ENCODE measurements around the gene PLCXD1.
A peak's percentile ranks its signal among the peaks of the same experiment; 100 is the strongest.
"Not testable (repeated sequence)": the region's sequence is repeated elsewhere in the genome, so short reads cannot be mapped to it uniquely, and the experiment has no call there.

The PLCXD1 gene

GRCh38 chrX:264006-264405, 17.2 kb upstream of the PLCXD1 start:
- DNase-seq (ENCODE audit: low spot score): not testable (repeated sequence)

GRCh38 chrX:264634-265455, 16.3 kb upstream of the PLCXD1 start:
- DNase-seq (ENCODE audit: low spot score): no peak

- no peak for DNase-seq (ENCODE audit: low spot score)
Measured at GRCh38 chrX:265502-265901, 15.7 kb upstream of the PLCXD1 start.

GRCh38 chrX:267771-268261, 13.4 kb upstream of the PLCXD1 start:
- DNase-seq (ENCODE audit: low spot score): no peak

- DNase-seq (ENCODE audit: low spot score): no peak
Measured at GRCh38 chrX:270848-271367, 10.3 kb upstream of the PLCXD1 start.

DNA sequence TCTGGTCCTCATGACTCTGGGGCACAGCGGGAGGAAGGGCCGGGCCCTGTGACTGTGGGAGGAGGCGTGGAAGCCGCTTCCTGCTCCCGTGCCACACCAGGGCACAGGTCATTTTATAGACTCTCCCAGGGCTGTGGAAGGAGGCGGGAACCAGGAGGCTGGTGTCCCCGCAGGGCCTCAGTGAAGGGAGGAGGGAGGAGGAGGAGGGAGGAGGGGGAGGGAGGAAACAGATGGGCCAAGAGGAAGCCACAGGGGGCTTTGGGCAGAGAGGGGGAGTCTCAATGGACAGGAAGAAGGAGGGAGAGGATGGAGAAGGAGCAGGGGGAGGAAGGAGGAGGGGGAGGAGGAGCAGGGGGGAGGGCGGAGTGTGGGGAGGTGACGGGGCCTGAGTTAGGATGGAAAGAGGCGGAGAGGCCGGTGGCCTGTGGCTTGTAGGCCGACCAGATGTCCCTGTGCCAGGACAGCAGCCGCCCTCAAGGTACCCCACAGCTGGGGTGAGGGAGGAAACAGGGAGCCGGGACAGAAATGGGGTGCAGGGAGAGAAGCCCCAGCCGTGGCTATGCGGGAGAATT, 6.2 kb upstream of the PLCXD1 start:
- DNase-seq (ENCODE audit: low spot score): no peak

- no peak for DNase-seq (ENCODE audit: low spot score)
Measured at GRCh38 chrX:275476-275966, 5.7 kb upstream of the PLCXD1 start.

GRCh38 chrX:275967-276580, 5.1 kb upstream of the PLCXD1 start:
- DNase-seq (ENCODE audit: low spot score): peak; percentile 69

- no peak for DNase-seq (ENCODE audit: low spot score)
Measured at GRCh38 chrX:276581-277201, 4.5 kb upstream of the PLCXD1 start.

DNA sequence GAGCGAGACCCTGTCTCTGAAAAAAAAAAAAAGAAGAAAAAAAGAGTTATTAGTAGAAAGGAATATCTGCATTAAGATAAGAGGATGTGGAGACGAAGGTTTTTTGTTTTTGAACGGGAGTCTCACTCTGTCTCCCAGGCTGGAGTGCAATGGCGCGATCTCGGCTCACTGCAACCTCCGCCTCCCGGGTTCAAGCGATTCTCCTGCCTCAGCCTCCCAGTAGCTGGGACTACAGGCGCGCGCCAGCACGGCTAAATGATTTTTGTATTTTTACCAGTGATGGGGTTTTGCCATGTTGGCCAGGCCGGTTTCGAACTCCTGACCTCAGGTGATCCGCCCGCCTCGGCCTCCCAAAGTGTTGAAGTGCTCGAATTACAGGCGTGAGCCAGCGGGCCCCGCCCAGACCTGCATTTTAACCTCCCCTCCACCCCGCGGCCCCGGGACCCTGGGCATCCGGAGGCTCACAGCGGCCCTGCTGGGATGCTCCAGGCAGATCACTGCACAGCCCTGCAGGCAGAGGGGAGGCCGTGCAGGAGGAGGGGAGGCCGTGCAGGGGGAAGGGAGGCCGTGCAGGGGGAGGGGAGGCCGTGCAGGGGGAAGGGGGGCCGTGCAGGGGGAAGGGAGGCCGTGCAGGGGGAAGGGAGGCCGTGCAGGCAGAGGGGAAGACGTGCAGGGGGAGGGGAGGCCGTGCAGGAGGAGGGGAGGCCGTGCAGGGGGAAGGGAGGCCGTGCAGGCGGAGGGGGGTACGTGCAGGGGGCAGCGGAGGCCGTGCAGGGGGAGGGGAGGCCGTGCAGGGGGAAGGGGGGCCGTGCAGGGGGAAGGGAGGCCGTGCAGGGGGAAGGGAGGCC, 1.2 kb upstream of the PLCXD1 start:
- DNase-seq (ENCODE audit: low spot score): not testable (repeated sequence)

DNA sequence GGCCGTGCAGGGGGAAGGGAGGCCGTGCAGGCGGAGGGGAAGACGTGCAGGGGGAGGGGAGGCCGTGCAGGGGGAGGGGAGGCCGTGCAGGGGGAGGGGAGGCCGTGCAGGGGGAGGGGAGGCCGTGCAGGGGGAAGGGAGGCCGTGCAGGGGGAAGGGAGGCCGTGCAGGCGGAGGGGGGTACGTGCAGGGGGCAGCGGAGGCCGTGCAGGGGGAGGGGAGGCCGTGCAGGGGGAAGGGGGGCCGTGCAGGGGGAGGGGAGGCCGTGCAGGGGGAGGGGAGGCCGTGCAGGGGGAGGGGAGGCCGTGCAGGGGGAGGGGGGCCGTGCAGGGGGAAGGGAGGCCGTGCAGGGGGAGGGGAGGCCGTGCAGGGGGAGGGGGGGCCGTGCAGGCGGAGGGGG, 459 bp upstream of the PLCXD1 start:
- not testable (repeated sequence) for DNase-seq (ENCODE audit: low spot score)

DNA sequence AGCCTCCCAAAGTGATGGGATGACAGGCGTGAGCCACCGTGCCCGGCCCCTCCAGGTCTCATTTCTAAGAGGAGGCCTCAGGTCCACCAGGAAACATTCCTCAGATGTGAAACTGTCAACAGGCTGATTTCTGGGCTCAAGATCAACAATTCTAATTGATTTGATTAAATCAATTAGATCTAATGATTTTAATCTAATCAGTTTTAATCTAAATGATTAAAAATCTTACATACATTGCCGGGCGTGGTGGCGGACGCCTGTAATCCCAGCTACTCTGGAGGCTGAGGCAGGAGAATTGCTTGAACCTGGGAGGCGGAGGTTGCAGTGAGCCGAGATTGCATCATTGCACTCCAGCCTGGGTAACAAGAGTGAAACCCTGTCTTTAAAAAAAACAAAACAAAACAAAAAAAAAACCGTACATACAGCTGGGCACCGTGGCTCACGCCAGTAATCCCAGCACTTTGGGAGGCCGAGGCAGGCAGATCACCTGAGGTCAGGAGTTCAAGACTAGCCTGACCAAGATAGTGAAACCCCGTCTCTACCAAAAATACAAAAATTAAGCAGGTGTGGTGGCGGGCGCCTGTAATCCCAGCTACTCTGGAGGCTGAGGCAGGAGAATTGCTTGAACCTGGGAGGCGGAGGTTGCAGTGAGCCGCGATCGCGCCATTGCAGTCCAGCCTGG, 960 bp downstream of the PLCXD1 start:
- DNase-seq (ENCODE audit: low spot score): not testable (repeated sequence)

- peak; percentile 96 for DNase-seq (ENCODE audit: low spot score)
Measured at GRCh38 chrX:283115-283845, 2.1 kb downstream of the PLCXD1 start.

GRCh38 chrX:285076-285677, 4.0 kb downstream of the PLCXD1 start:
- DNase-seq (ENCODE audit: low spot score): no peak

- no peak for DNase-seq (ENCODE audit: low spot score)
Measured at GRCh38 chrX:287670-288069, 6.5 kb downstream of the PLCXD1 start.

- no peak for DNase-seq (ENCODE audit: low spot score)
Measured at GRCh38 chrX:288561-288991, 7.4 kb downstream of the PLCXD1 start.

GRCh38 chrX:290476-291166, 9.4 kb downstream of the PLCXD1 start:
- no peak for DNase-seq (ENCODE audit: low spot score)

DNA sequence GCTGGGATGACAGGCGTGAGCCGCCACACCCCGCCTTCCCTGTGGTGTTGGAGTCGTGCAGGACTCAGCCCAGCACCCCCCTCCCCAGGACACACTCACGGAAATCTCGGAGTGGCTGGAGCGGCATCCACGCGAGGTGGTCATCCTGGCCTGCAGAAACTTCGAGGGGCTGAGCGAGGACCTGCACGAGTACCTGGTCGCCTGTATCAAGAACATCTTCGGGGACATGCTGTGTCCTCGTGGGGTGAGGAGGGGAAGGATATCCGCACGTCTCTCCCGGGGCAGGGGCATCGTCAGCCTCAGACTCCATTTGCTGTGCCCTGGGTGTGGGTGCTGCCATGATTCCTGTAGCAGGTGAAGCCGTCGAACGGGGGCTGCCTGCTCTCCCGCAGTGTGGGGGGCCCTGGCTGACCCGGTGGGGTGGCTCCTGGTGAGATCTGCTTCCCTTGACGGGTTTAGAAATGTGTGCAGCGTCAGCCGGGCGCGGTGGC, 10.3 kb downstream of the PLCXD1 start:
- no peak for DNase-seq (ENCODE audit: low spot score)

Measured in globus pallidus (tissue), 1 donor.